ENCODE results near the gene ZNF217.
"Not testable (repeated sequence)": the region's sequence is repeated elsewhere in the genome, so short reads cannot be mapped to it uniquely, and the experiment has no call there.

Gene ZNF217

GRCh38 chr20:53569005-53569404, 24.6 kb downstream of the ZNF217 start:
- H3K4me3 ChIP-seq (ENCODE audit: low read depth, low read length): no peak overlapping the region
- TF ChIP-seq, protein P1, sequence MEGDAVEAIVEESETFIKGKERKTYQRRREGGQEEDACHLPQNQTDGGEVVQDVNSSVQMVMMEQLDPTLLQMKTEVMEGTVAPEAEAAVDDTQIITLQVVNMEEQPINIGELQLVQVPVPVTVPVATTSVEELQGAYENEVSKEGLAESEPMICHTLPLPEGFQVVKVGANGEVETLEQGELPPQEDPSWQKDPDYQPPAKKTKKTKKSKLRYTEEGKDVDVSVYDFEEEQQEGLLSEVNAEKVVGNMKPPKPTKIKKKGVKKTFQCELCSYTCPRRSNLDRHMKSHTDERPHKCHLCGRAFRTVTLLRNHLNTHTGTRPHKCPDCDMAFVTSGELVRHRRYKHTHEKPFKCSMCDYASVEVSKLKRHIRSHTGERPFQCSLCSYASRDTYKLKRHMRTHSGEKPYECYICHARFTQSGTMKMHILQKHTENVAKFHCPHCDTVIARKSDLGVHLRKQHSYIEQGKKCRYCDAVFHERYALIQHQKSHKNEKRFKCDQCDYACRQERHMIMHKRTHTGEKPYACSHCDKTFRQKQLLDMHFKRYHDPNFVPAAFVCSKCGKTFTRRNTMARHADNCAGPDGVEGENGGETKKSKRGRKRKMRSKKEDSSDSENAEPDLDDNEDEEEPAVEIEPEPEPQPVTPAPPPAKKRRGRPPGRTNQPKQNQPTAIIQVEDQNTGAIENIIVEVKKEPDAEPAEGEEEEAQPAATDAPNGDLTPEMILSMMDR (IDR thresholded peaks at IDR 0.05; ENCODE audit: low read depth, low read length): no peak

- no peak overlapping the region for H3K4me3 ChIP-seq (ENCODE audit: low read depth, low read length)
- TF ChIP-seq, protein P1 (IDR thresholded peaks at IDR 0.05; ENCODE audit: low read depth, low read length): no peak
These were observed 25.3 kb downstream of the ZNF217 start for GRCh38 chr20:53568351-53568750.

DNA sequence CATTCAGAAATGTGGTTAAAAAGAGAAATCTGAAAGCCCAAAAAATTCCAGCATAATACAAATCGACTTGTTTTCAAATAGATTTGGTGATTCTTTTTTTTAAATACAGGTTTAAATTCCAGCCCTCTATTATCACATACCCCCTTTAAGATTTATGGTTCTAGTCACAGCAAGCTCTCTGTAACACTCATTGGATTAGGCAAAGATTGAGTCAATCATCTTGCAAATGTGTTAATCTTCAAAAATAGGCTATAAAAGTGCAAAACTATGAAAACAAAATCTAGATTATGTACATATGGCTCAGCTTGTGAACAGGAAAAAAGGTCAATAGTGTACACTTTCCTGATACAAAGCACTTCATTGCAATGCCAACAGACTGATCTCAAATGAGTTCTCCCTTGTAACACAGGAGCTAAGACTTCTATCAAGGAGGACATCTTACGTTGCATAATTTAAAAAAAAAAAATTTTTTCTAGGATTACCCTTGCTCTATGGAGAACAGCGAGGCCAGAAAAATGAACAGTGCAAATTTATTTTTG, 26.2 kb downstream of the ZNF217 start:
- no peak overlapping the region for H3K4me3 ChIP-seq (ENCODE audit: low read depth, low read length)
- TF ChIP-seq, protein P1 (IDR thresholded peaks at IDR 0.05; ENCODE audit: low read depth, low read length): no peak

GRCh38 chr20:53566623-53567022, 27.0 kb downstream of the ZNF217 start:
- H3K4me3 ChIP-seq (ENCODE audit: low read depth, low read length): not testable (repeated sequence)

GRCh38 chr20:53565254-53565653, 28.4 kb downstream of the ZNF217 start:
- TF ChIP-seq, protein P1 (IDR thresholded peaks at IDR 0.05; ENCODE audit: low read depth, low read length): no peak
- no peak overlapping the region for H3K4me3 ChIP-seq (ENCODE audit: low read depth, low read length)

- H3K4me3 ChIP-seq (ENCODE audit: low read depth, low read length): not testable (repeated sequence)
These were observed 31.4 kb downstream of the ZNF217 start for GRCh38 chr20:53562104-53562764.

- TF ChIP-seq, protein P1 (IDR thresholded peaks at IDR 0.05; ENCODE audit: low read depth, low read length): no peak
- H3K4me3 ChIP-seq (ENCODE audit: low read depth, low read length): no peak overlapping the region
These were observed 32.1 kb downstream of the ZNF217 start for GRCh38 chr20:53561505-53561904.

- TF ChIP-seq, protein P1 (IDR thresholded peaks at IDR 0.05; ENCODE audit: low read depth, low read length): no peak
These were observed 33.8 kb downstream of the ZNF217 start for GRCh38 chr20:53559816-53560215.

More at GRCh38 chr20:53559816-53560215, 33.8 kb downstream of the ZNF217 start:
- no peak overlapping the region for H3K4me3 ChIP-seq (ENCODE audit: low read depth, low read length)

Measured in WI38 (cell line).